ENCODE data around the gene GRAMD4.
A peak's percentile ranks its signal among the peaks of the same experiment; 100 is the strongest.
"Not testable (repeated sequence)": the region's sequence is repeated elsewhere in the genome, so short reads cannot be mapped to it uniquely, and the experiment has no call there.

The GRAMD4 gene

GRCh38 chr22:46640293-46641055 lies 20.3 kb downstream of the GRAMD4 start:
- DNase-seq = no peak

- no peak for DNase-seq
Measured at GRCh38 chr22:46641811-46642266, 21.7 kb downstream of the GRAMD4 start.

GRCh38 chr22:46642840-46643480 lies 22.8 kb downstream of the GRAMD4 start:
- DNase-seq = not testable (repeated sequence)

- no peak for DNase-seq
Measured at GRCh38 chr22:46646531-46647215, 26.5 kb downstream of the GRAMD4 start.

- DNase-seq = not testable (repeated sequence)
Measured at GRCh38 chr22:46648225-46648820, 28.1 kb downstream of the GRAMD4 start.

GRCh38 chr22:46649141-46650077 lies 29.2 kb downstream of the GRAMD4 start:
- peak; percentile 70 for DNase-seq

GRCh38 chr22:46650078-46650810 lies 30.1 kb downstream of the GRAMD4 start:
- no peak for DNase-seq

GRCh38 chr22:46651316-46651715 lies 31.1 kb downstream of the GRAMD4 start:
- no peak for DNase-seq

GRCh38 chr22:46652081-46652846 lies 32.1 kb downstream of the GRAMD4 start:
- no peak for DNase-seq

GRCh38 chr22:46652847-46653331 lies 32.7 kb downstream of the GRAMD4 start:
- DNase-seq = no peak

- DNase-seq = peak; percentile 34
Measured at GRCh38 chr22:46653596-46653995, 33.4 kb downstream of the GRAMD4 start.

GRCh38 chr22:46654426-46654825 lies 34.2 kb downstream of the GRAMD4 start:
- DNase-seq = no peak

GRCh38 chr22:46654927-46655595 lies 34.9 kb downstream of the GRAMD4 start:
- DNase-seq = no peak

- no peak for DNase-seq
Measured at GRCh38 chr22:46655861-46656608, 35.8 kb downstream of the GRAMD4 start.

GRCh38 chr22:46656856-46657654 lies 36.9 kb downstream of the GRAMD4 start:
- no peak for DNase-seq

GRCh38 chr22:46657655-46657953 lies 37.4 kb downstream of the GRAMD4 start:
- DNase-seq = no peak

GRCh38 chr22:46657996-46658947 lies 38.1 kb downstream of the GRAMD4 start:
- no peak for DNase-seq
